Measurements from ENCODE around the gene TTLL11.

DNA sequence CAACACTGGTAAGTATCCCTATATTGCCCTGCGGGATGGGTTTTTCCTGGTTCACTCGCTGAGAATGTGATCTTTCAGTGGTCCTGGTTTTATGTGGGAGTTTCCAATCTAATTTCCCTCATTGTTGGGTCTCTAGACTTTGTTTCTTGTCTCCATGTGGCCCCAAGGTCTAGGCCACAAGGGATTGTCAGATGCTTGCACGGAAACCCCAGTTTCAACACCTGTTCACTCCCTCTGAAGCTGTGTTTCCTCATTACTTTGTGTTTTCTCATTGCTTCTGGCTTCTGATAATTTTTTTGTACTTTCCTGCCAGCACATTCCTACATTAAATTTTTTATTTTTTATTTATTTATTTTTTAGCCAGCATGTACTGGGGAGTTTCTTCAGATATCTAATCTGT lies 191.5 kb downstream of the TTLL11 start:
- TF ChIP-seq EZH2 (IDR thresholded peaks at IDR 0.05; ENCODE audit: insufficient read depth, poor library complexity, severe bottlenecking), result no peak
- TF ChIP-seq EZH2phosphoT487 (IDR thresholded peaks at IDR 0.05; ENCODE audit: insufficient read depth, low read depth), result no peak
